Lower leg skin (tissue), 3 donors: Measurements from ENCODE around the gene COL13A1.

Experiments used
- POLR2A ChIP-seq, 2 donors: fragments of 450-650 bp; IDR thresholded peaks; one replicate each; pipeline ENCODE4 v1.6.1; 2016 to 2017; ENCODE audit warnings: antibody characterized with exemption in 2 of 2, mild to moderate bottlenecking in 1 of 2, moderate library complexity in 1 of 2
- TF ChIP-seq, protein P1 (sequence below), 3 donors: fragments of 450-650 bp; IDR thresholded peaks; one replicate each; pipeline ENCODE4 v1.5.1; 2016; ENCODE audit warnings: antibody characterized with exemption in 3 of 3, mild to moderate bottlenecking in 3 of 3, moderate library complexity in 2 of 3

DNA sequence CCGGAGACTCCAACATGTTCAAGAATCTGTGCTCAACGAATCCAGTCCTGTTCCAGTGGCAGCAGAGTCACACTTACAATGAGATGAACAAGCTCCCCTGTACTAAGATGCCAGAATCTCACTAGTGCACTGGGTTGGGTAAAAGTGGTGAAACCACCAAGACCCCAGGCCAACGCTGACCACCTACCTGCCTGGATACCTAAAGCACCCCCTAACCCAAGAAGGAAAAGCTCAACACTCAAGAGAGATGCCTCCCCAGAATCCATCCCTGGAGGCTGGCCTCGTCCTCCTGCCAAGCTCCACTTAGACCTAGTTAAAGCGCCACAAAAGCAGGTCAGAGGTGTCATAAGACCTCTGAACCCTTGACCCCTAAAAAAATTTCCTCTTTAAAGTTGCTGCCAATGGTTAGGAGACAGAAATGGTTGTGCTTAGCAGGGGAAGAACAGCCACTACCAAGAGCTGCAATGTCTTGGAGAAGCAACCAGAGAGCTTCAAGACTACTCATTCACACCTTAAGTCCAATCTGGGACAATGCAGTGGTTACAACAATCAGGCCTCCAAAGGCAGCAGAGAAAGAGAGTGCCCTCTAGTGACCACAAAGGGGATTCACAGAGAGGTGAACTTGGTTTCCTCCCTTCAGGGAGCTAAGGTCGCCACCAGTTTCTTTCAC, 156.3 kb downstream of the COL13A1 start:
- TF ChIP-seq, protein P1, sequence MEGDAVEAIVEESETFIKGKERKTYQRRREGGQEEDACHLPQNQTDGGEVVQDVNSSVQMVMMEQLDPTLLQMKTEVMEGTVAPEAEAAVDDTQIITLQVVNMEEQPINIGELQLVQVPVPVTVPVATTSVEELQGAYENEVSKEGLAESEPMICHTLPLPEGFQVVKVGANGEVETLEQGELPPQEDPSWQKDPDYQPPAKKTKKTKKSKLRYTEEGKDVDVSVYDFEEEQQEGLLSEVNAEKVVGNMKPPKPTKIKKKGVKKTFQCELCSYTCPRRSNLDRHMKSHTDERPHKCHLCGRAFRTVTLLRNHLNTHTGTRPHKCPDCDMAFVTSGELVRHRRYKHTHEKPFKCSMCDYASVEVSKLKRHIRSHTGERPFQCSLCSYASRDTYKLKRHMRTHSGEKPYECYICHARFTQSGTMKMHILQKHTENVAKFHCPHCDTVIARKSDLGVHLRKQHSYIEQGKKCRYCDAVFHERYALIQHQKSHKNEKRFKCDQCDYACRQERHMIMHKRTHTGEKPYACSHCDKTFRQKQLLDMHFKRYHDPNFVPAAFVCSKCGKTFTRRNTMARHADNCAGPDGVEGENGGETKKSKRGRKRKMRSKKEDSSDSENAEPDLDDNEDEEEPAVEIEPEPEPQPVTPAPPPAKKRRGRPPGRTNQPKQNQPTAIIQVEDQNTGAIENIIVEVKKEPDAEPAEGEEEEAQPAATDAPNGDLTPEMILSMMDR (IDR thresholded peaks at IDR 0.05), result no peak
- TF ChIP-seq POLR2A (IDR thresholded peaks at IDR 0.05), result no peak
